Mesodermal cell (in vitro differentiated cells): ENCODE results near the gene LAPTM5.

Experiments
- H3K27ac ChIP-seq: 2 replicates; pipeline ENCODE4 v1.7.0; 2013; ENCODE audit warnings: mild to moderate bottlenecking, low read depth, low read length, moderate library complexity; ENCODE audit not compliant: severe bottlenecking
- H3K36me3 ChIP-seq: 2 replicates; pipeline ENCODE4 v1.7.1; 2013; ENCODE audit warnings: mild to moderate bottlenecking, low read length, moderate library complexity; ENCODE audit not compliant: control insufficient read depth, insufficient read depth
- H3K4me1 ChIP-seq: one replicate; pipeline ENCODE4 v1.7.1; 2013; ENCODE audit warnings: mild to moderate bottlenecking, low read length; ENCODE audit not compliant: insufficient read depth, control insufficient read depth, poor library complexity, severe bottlenecking
- H3K4me3 ChIP-seq: 2 replicates; pipeline ENCODE4 v1.7.0; 2013; ENCODE audit warnings: low read length, control low read depth, mild to moderate bottlenecking; ENCODE audit not compliant: insufficient read depth, poor library complexity, severe bottlenecking; ENCODE audit errors: extremely low read depth
- H3K9me3 ChIP-seq: 2 replicates; pipeline ENCODE4 v1.7.1; 2013; ENCODE audit warnings: mild to moderate bottlenecking, low read length, moderate library complexity; ENCODE audit not compliant: control insufficient read depth
- WGBS, 2 experiments: methylation state at CpG; one replicate each; pipeline ENCODE4 v1.1.5; 2013; ENCODE audit warnings: missing lambda C conversion rate in 2 of 2; ENCODE audit not compliant: insufficient coverage in 2 of 2; 5-methylcytosine and 5-hydroxymethylcytosine counted together

LAPTM5 gene

GRCh38 chr1:30777060-30777903, 19.7 kb upstream of the LAPTM5 start:
- Histone ChIP-seq H3K36me3 (no peaks in the 10 kb centered on the region), H3K9me3 (no peaks in the 10 kb centered on the region), H3K4me3 (no peak overlapping the region), H3K27ac (no peak overlapping the region), H3K4me1 (peaks cover 4% of the 10 kb centered on the region)
- 91 to 93% methylated on average over 15 of the region's 23 CpGs for WGBS, 2 experiments

GRCh38 chr1:30776097-30777059, 18.8 kb upstream of the LAPTM5 start:
- Histone ChIP-seq H3K4me3 (no peak overlapping the region), H3K27ac (no peak overlapping the region), H3K36me3 (no peaks in the 10 kb centered on the region), H3K9me3 (no peaks in the 10 kb centered on the region), H3K4me1 (peaks cover 6% of the 10 kb centered on the region)
- 90 to 92% methylated on average over 13 to 16 of the region's 18 CpGs for WGBS, 2 experiments

GRCh38 chr1:30775433-30775975, 17.9 kb upstream of the LAPTM5 start:
- peaks cover 6% of the 10 kb centered on the region for H3K4me1 ChIP-seq
- H3K9me3 ChIP-seq = no peaks in the 10 kb centered on the region
- no peak overlapping the region for H3K27ac ChIP-seq
- WGBS, 2 experiments = 93 to 94% methylated on average over 9 to 12 of the region's 12 CpGs
- H3K4me3 ChIP-seq = no peak overlapping the region
- H3K36me3 ChIP-seq = no peaks in the 10 kb centered on the region

GRCh38 chr1:30774550-30775432, 17.2 kb upstream of the LAPTM5 start:
- H3K27ac ChIP-seq = no peak overlapping the region
- H3K4me3 ChIP-seq = no peak overlapping the region
- no peaks in the 10 kb centered on the region for H3K36me3 ChIP-seq
- peaks cover 6% of the 10 kb centered on the region for H3K4me1 ChIP-seq
- 90 to 96% methylated on average over 21 of the region's 22 CpGs for WGBS, 2 experiments
- H3K9me3 ChIP-seq = no peaks in the 10 kb centered on the region

- Histone ChIP-seq H3K9me3 (no peaks in the 10 kb centered on the region), H3K4me1 (peaks cover 6% of the 10 kb centered on the region), H3K27ac (no peak overlapping the region), H3K4me3 (no peak overlapping the region), H3K36me3 (no peaks in the 10 kb centered on the region)
- WGBS, 2 experiments = 86 to 89% methylated on average over 5 to 6 of the region's 7 CpGs
Measured at GRCh38 chr1:30773722-30774358, 16.3 kb upstream of the LAPTM5 start.

DNA sequence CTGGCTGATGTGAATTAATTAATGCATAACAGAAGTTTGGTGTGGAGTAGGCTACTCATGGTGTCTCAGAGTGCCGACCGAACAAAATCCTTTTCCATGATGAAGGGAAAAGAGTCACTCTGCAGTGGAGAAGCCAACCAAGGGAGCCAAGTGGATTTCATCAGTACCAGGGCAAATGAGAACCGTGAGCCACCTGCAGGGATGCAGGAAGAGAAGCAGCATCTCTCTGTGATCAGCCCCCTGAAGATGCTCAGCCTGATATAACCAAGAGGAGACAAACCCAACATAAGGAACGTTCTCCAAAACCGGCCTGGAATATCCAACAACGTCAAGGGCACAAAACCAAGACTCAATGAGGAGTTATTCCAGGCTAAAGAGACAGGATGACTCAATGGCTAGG, 13.4 kb upstream of the LAPTM5 start:
- Histone ChIP-seq H3K36me3 (no peaks in the 10 kb centered on the region), H3K9me3 (no peaks in the 10 kb centered on the region), H3K4me1 (peaks cover 6% of the 10 kb centered on the region), H3K27ac (no peak overlapping the region), H3K4me3 (no peak overlapping the region)
- WGBS, 2 experiments = 89 to 90% methylated on average over 6 of the region's 6 CpGs

DNA sequence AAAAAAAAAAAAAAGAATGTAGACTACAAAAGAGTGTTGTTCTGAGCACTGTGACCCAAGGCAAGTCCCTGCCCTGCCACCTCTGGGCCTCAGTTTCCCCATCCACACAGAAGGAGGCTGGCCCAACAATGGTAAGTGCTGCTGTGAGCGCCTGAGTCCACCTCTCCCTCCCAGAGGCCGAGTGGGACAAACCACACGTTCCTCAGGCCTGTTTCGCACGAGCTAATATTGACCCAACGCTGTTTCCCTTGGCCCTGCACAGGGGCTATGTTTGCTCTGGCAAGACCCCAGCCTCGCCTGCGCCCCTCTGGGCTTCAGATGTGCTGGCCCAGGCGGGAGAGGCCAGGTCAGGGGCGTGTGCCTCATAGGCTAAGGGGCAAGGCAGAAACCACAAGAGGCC, 12.6 kb upstream of the LAPTM5 start:
- WGBS, 2 experiments = 82 to 89% methylated on average over 5 to 8 of the region's 10 CpGs
- no peaks in the 10 kb centered on the region for H3K9me3 ChIP-seq
- H3K4me1 ChIP-seq = peaks cover 6% of the 10 kb centered on the region
- no peak overlapping the region for H3K4me3 ChIP-seq
- no peaks in the 10 kb centered on the region for H3K36me3 ChIP-seq
- no peak overlapping the region for H3K27ac ChIP-seq

DNA sequence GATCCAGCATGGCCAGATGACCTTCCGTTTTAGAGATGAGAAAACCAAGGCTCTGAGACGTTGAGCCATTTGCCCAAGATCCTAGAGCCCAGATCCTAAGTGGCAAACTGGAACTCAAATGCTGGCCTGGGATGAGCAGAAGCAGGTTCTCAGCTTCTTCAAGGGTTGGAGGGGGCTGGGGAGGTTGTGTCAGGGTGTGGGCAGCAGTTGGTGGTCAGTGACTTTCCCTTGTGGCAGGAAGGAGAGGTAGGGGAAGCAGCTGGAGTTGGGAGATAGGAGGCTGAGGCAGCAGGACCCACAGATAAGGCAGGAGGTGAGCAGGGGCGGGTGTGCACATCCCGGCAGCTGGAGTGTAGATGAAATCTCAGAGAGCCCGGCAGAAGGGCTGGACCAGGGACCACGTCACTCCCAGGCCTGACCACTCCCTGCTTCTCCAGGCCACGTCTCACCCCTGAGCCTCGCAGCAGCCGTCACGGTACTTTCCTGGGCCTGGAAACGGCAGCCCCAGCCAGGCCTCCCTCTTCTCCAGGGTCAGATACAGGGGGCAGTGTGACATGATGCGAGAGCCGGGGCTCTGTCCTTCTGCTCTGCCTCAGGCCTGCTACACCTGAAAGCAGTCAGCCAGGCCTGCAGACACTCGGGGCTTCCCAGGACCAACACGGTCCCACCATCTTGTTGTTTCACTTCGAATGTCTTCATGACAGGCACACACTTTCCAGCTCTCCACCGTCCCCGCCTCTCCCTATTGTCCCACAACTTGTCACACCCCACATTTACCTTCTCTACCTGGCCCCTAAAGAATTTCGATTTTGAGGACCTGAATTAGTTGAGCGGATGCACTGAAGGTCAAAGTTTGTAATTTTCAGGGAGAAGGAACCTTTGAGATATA, 11.5 kb upstream of the LAPTM5 start:
- H3K4me1 ChIP-seq = peaks cover 7% of the 10 kb centered on the region
- 81 to 83% methylated on average over 18 to 19 of the region's 20 CpGs for WGBS, 2 experiments
- H3K36me3 ChIP-seq = no peaks in the 10 kb centered on the region
- no peaks in the 10 kb centered on the region for H3K9me3 ChIP-seq
- no peak overlapping the region for H3K27ac ChIP-seq
- no peak overlapping the region for H3K4me3 ChIP-seq

- Histone ChIP-seq H3K9me3 (no peaks in the 10 kb centered on the region), H3K4me1 (peaks cover 15% of the 10 kb centered on the region)
- WGBS, 2 experiments = 90 to 94% methylated on average over 5 to 8 of the region's 9 CpGs
Measured at GRCh38 chr1:30768159-30768829, 10.7 kb upstream of the LAPTM5 start.

More at GRCh38 chr1:30768159-30768829, 10.7 kb upstream of the LAPTM5 start:
- Histone ChIP-seq H3K27ac (no peak overlapping the region), H3K36me3 (no peaks in the 10 kb centered on the region), H3K4me3 (no peak overlapping the region)
